ENCODE measurements around the gene TNFRSF19.

Gene TNFRSF19

GRCh38 chr13:23643338-23644125, 73.3 kb downstream of the TNFRSF19 start:
- ChIA-PET POLR2A (no interaction called here), CTCF (no interaction called here)
- Histone ChIP-seq H3K36me3 (ENCODE audit: control insufficient read depth in 2 of 2, insufficient read depth in 1 of 2, low read length in 2 of 2) (no peaks in the 10 kb centered on the region), H3K27ac (ENCODE audit: extremely low read depth, low read depth, low read length) (no peak overlapping the region), H3K9me3 (ENCODE audit: control insufficient read depth, insufficient read depth, low read depth, low read length) (no peaks in the 10 kb centered on the region), H3K4me3 (ENCODE audit: low read depth, low read length) (no peak overlapping the region), H3K4me1 (ENCODE audit: control insufficient read depth, insufficient read depth, low read length) (no peaks in the 10 kb centered on the region)
- TF ChIP-seq ZNF416 (tag by site-specific recombination; IDR thresholded peaks at IDR 0.05) = no peak
- no peak for TF ChIP-seq HOXA7 (CRISPR knock-in tag; IDR thresholded peaks at IDR 0.05; ENCODE audit: borderline replicate concordance)
- TF ChIP-seq ZNF585B (tag by site-specific recombination; IDR thresholded peaks at IDR 0.05) = no peak
- TF ChIP-seq, protein P1, sequence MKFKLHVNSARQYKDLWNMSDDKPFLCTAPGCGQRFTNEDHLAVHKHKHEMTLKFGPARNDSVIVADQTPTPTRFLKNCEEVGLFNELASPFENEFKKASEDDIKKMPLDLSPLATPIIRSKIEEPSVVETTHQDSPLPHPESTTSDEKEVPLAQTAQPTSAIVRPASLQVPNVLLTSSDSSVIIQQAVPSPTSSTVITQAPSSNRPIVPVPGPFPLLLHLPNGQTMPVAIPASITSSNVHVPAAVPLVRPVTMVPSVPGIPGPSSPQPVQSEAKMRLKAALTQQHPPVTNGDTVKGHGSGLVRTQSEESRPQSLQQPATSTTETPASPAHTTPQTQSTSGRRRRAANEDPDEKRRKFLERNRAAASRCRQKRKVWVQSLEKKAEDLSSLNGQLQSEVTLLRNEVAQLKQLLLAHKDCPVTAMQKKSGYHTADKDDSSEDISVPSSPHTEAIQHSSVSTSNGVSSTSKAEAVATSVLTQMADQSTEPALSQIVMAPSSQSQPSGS (tag by site-specific recombination; IDR thresholded peaks at IDR 0.05; ENCODE audit: low read depth) = no peak
- no peak for TF ChIP-seq ZNF366 (tag by site-specific recombination; conservative IDR thresholded peaks at IDR 0.05)
- no peak for TF ChIP-seq ZBTB17 (tag by site-specific recombination; IDR thresholded peaks at IDR 0.05)
- no peak for TF ChIP-seq SP2 (tag by site-specific recombination; IDR thresholded peaks at IDR 0.05)
- TF ChIP-seq PATZ1 (tag by site-specific recombination; IDR thresholded peaks at IDR 0.05) = no peak
- no peak for TF ChIP-seq ZBTB26 (tag by site-specific recombination; optimal IDR thresholded peaks at IDR 0.05)
- TF ChIP-seq ZBTB8A (tag by site-specific recombination; IDR thresholded peaks at IDR 0.05) = no peak
- TF ChIP-seq ZNF747 (tag by site-specific recombination; IDR thresholded peaks at IDR 0.05) = no peak

- ChIA-PET CTCF (no interaction called here), POLR2A (no interaction called here)
- Histone ChIP-seq H3K4me1 (ENCODE audit: control insufficient read depth, insufficient read depth, low read length) (no peaks in the 10 kb centered on the region), H3K9me3 (ENCODE audit: control insufficient read depth, insufficient read depth, low read depth, low read length) (no peaks in the 10 kb centered on the region), H3K36me3 (ENCODE audit: control insufficient read depth in 2 of 2, insufficient read depth in 1 of 2, low read length in 2 of 2) (no peaks in the 10 kb centered on the region), H3K27ac (ENCODE audit: extremely low read depth, low read depth, low read length) (no peak overlapping the region), H3K4me3 (ENCODE audit: low read depth, low read length) (no peak overlapping the region)
- TF ChIP-seq ZBTB6 (tag by site-specific recombination; IDR thresholded peaks at IDR 0.05) (no peak), ZNF830 (tag by site-specific recombination; IDR thresholded peaks at IDR 0.05; ENCODE audit: low read depth) (no peak), HOXC10 (CRISPR knock-in tag; IDR thresholded peaks at IDR 0.05) (no peak), ZNF391 (tag by site-specific recombination; IDR thresholded peaks at IDR 0.05; ENCODE audit: borderline replicate concordance, low read depth) (no peak), ZNF114 (tag by site-specific recombination; IDR thresholded peaks at IDR 0.05) (no peak), ZNF214 (tag by site-specific recombination; IDR thresholded peaks at IDR 0.05; ENCODE audit: borderline replicate concordance) (no peak), ZNF707 (tag by site-specific recombination; IDR thresholded peaks at IDR 0.05) (no peak), ZNF571 (tag by site-specific recombination; IDR thresholded peaks at IDR 0.05) (no peak), KLF7 (tag by site-specific recombination; IDR thresholded peaks at IDR 0.05; ENCODE audit: borderline replicate concordance) (no peak)
- TF ChIP-seq, protein P2, sequence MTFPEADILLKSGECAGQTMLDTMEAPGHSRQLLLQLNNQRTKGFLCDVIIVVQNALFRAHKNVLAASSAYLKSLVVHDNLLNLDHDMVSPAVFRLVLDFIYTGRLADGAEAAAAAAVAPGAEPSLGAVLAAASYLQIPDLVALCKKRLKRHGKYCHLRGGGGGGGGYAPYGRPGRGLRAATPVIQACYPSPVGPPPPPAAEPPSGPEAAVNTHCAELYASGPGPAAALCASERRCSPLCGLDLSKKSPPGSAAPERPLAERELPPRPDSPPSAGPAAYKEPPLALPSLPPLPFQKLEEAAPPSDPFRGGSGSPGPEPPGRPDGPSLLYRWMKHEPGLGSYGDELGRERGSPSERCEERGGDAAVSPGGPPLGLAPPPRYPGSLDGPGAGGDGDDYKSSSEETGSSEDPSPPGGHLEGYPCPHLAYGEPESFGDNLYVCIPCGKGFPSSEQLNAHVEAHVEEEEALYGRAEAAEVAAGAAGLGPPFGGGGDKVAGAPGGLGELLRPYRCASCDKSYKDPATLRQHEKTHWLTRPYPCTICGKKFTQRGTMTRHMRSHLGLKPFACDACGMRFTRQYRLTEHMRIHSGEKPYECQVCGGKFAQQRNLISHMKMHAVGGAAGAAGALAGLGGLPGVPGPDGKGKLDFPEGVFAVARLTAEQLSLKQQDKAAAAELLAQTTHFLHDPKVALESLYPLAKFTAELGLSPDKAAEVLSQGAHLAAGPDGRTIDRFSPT (tag by site-specific recombination; IDR thresholded peaks at IDR 0.05) = no peak
Observed at GRCh38 chr13:23644126-23644419, 73.9 kb downstream of the TNFRSF19 start.

All from HEK293 (cell line).